HEK293 (cell line): Measurements from ENCODE around the gene RPS6KA3.
"Not testable (repeated sequence)": the region's sequence is repeated elsewhere in the genome, so short reads cannot be mapped to it uniquely, and the experiment has no call there.

ENCODE experiments used
- CTCF ChIA-PET: fragments of 350-600 bp; formaldehyde crosslinking; extraction: SDS; loops from one replicate; lab custom pipeline; 2021; ENCODE audit warnings: antibody characterized with exemption; lab: Yijun Ruan, JAX
- POLR2A ChIA-PET: fragments of 300-600 bp; formaldehyde crosslinking; extraction: SDS; loops from one replicate; lab custom pipeline; 2020; ENCODE audit warnings: antibody characterized with exemption, inconsistent platforms; lab: Yijun Ruan, JAX
- H3K27ac ChIP-seq: fragments of 200-500 bp; sonication (Bioruptor generic); 2 replicates; pipeline ENCODE4 v1.5.1; 2014; ENCODE audit warnings: low read depth, low read length, control low read depth, inconsistent platforms; ENCODE audit errors: extremely low read depth
- H3K36me3 ChIP-seq, 2 experiments: fragments of 200-500 bp in 1 of 2; sonication (Bioruptor generic) in 1 of 2; 1 replicate in 1 of 2; 2 replicates in 1 of 2; pipeline ENCODE4 v1.5.1; 2014 to 2017; ENCODE audit warnings: inconsistent platforms in 2 of 2, low read length in 2 of 2; ENCODE audit not compliant: control insufficient read depth in 2 of 2, insufficient read depth in 1 of 2
- H3K4me1 ChIP-seq: fragments of 200-500 bp; sonication (Bioruptor generic); 2 replicates; pipeline ENCODE4 v1.5.1; 2014; ENCODE audit warnings: mild to moderate bottlenecking, low read length, inconsistent platforms; ENCODE audit not compliant: control insufficient read depth, insufficient read depth
- H3K4me3 ChIP-seq: 2 replicates; pipeline ENCODE4 v1.5.1; 2011; ENCODE audit warnings: low read depth, mild to moderate bottlenecking, control low read depth, low read length, moderate library complexity
- H3K9me3 ChIP-seq: fragments of 200-500 bp; sonication (Bioruptor generic); 2 replicates; pipeline ENCODE4 v1.5.1; 2014; ENCODE audit warnings: low read depth, low read length, inconsistent platforms; ENCODE audit not compliant: control insufficient read depth, insufficient read depth
- FEZF1 ChIP-seq: fragments of 450-650 bp; formaldehyde crosslinking; IDR thresholded peaks from 2 replicates; pipeline ENCODE4 v1.5.1; 2016; ENCODE audit warnings: missing biosample characterization, missing genetic modification characterization
- GLIS1 ChIP-seq: fragments of 450-650 bp; formaldehyde crosslinking; IDR thresholded peaks from 2 replicates; pipeline ENCODE4 v1.5.1; 2016; ENCODE audit warnings: missing biosample characterization, missing genetic modification characterization
- HOXC10 ChIP-seq: sonication (generic); formaldehyde crosslinking; IDR thresholded peaks from 2 replicates; pipeline ENCODE4 v1.8.1; 2023; ENCODE audit warnings: mild to moderate bottlenecking, missing genetic modification reagents
- PRDM4 ChIP-seq: fragments of 450-650 bp; formaldehyde crosslinking; IDR thresholded peaks from 2 replicates; pipeline ENCODE4 v1.5.1; 2017; ENCODE audit warnings: missing biosample characterization, missing genetic modification characterization
- SCRT1 ChIP-seq: fragments of 450-650 bp; formaldehyde crosslinking; IDR thresholded peaks from 2 replicates; pipeline ENCODE4 v1.5.1; 2016; ENCODE audit warnings: missing biosample characterization, missing genetic modification characterization, borderline replicate concordance
- ZBTB17 ChIP-seq: fragments of 450-650 bp; formaldehyde crosslinking; IDR thresholded peaks from 2 replicates; pipeline ENCODE4 v1.5.1; 2016; ENCODE audit warnings: missing biosample characterization, missing genetic modification characterization
- ZBTB48 ChIP-seq: fragments of 450-650 bp; formaldehyde crosslinking; IDR thresholded peaks from 2 replicates; pipeline ENCODE4 v1.5.1; 2016; ENCODE audit warnings: missing biosample characterization, missing genetic modification characterization
- ZFHX2 ChIP-seq: fragments of 450-650 bp; formaldehyde crosslinking; conservative IDR thresholded peaks from 2 replicates; pipeline ENCODE4 v1.5.1; 2016; ENCODE audit warnings: missing biosample characterization, missing genetic modification characterization
- ZFP37 ChIP-seq: fragments of 450-650 bp; formaldehyde crosslinking; IDR thresholded peaks from 2 replicates; pipeline ENCODE4 v1.5.1; 2016; ENCODE audit warnings: missing biosample characterization, missing genetic modification characterization
- ZNF121 ChIP-seq: fragments of 450-650 bp; formaldehyde crosslinking; IDR thresholded peaks from 2 replicates; pipeline ENCODE4 v1.5.1; 2016; ENCODE audit warnings: missing biosample characterization, missing genetic modification characterization
- ZNF148 ChIP-seq: fragments of 450-650 bp; formaldehyde crosslinking; IDR thresholded peaks from 2 replicates; pipeline ENCODE4 v1.5.0; 2017; ENCODE audit warnings: missing biosample characterization, missing genetic modification characterization, borderline replicate concordance
- ZNF391 ChIP-seq: fragments of 450-650 bp; formaldehyde crosslinking; IDR thresholded peaks from 2 replicates; pipeline ENCODE4 v1.5.1; 2016; ENCODE audit warnings: low read depth, missing biosample characterization, missing genetic modification characterization, borderline replicate concordance
- ZNF48 ChIP-seq: fragments of 450-650 bp; formaldehyde crosslinking; IDR thresholded peaks from 2 replicates; pipeline ENCODE4 v1.5.1; 2016; ENCODE audit warnings: missing biosample characterization, missing genetic modification characterization
- ZNF501 ChIP-seq: fragments of 450-650 bp; formaldehyde crosslinking; IDR thresholded peaks from 2 replicates; pipeline ENCODE4 v1.5.1; 2016; ENCODE audit warnings: missing biosample characterization, missing genetic modification characterization
- ZNF600 ChIP-seq: fragments of 450-650 bp; formaldehyde crosslinking; IDR thresholded peaks from 2 replicates; pipeline ENCODE4 v1.5.1; 2016; ENCODE audit warnings: missing biosample characterization, missing genetic modification characterization
- ZNF629 ChIP-seq: fragments of 450-650 bp; formaldehyde crosslinking; IDR thresholded peaks from 2 replicates; pipeline ENCODE4 v1.5.1; 2017; ENCODE audit warnings: missing biosample characterization, missing genetic modification characterization
- ZNF658 ChIP-seq: fragments of 450-650 bp; formaldehyde crosslinking; IDR thresholded peaks from 2 replicates; pipeline ENCODE4; 2016; ENCODE audit warnings: missing biosample characterization, missing genetic modification characterization
- ZNF76 ChIP-seq: fragments of 450-650 bp; formaldehyde crosslinking; IDR thresholded peaks from 2 replicates; pipeline ENCODE4; 2016; ENCODE audit warnings: low read depth, missing biosample characterization, missing genetic modification characterization, borderline replicate concordance
- ZNF785 ChIP-seq: fragments of 450-650 bp; formaldehyde crosslinking; IDR thresholded peaks from 2 replicates; pipeline ENCODE4 v1.5.1; 2016; ENCODE audit warnings: missing biosample characterization, missing genetic modification characterization
- TF ChIP-seq, protein P1 (sequence below): fragments of 450-650 bp; formaldehyde crosslinking; IDR thresholded peaks from 2 replicates; pipeline ENCODE4 v1.5.1; 2016; ENCODE audit warnings: missing biosample characterization, missing genetic modification characterization
- TF ChIP-seq, protein P2 (sequence below): fragments of 450-650 bp; formaldehyde crosslinking; optimal IDR thresholded peaks from 2 replicates; pipeline ENCODE3; 2016; ENCODE audit warnings: missing biosample characterization, mild to moderate bottlenecking, missing genetic modification characterization
- TF ChIP-seq, protein P3 (sequence below): fragments of 450-650 bp; formaldehyde crosslinking; IDR thresholded peaks from 2 replicates; pipeline ENCODE4 v1.5.1; 2016; ENCODE audit warnings: missing biosample characterization, missing genetic modification characterization
- TF ChIP-seq, protein P4 (sequence below): fragments of 450-650 bp; formaldehyde crosslinking; IDR thresholded peaks from 2 replicates; pipeline ENCODE4 v1.5.1; 2016; ENCODE audit warnings: missing biosample characterization, missing genetic modification characterization

RPS6KA3 gene

GRCh38 chrX:20171887-20172286, 94.8 kb downstream of the RPS6KA3 start (continued):
- TF ChIP-seq PRDM4 (tag by site-specific recombination) (no peak), ZNF48 (tag by site-specific recombination) (no peak), HOXC10 (no peak), ZNF501 (tag by site-specific recombination) (no peak), ZNF629 (no peak), ZNF148 (tag by site-specific recombination) (no peak), SCRT1 (tag by site-specific recombination) (no peak), GLIS1 (tag by site-specific recombination) (no peak)
- TF ChIP-seq, protein P1, sequence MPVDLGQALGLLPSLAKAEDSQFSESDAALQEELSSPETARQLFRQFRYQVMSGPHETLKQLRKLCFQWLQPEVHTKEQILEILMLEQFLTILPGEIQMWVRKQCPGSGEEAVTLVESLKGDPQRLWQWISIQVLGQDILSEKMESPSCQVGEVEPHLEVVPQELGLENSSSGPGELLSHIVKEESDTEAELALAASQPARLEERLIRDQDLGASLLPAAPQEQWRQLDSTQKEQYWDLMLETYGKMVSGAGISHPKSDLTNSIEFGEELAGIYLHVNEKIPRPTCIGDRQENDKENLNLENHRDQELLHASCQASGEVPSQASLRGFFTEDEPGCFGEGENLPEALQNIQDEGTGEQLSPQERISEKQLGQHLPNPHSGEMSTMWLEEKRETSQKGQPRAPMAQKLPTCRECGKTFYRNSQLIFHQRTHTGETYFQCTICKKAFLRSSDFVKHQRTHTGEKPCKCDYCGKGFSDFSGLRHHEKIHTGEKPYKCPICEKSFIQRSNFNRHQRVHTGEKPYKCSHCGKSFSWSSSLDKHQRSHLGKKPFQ (tag by site-specific recombination): no peak

DNA sequence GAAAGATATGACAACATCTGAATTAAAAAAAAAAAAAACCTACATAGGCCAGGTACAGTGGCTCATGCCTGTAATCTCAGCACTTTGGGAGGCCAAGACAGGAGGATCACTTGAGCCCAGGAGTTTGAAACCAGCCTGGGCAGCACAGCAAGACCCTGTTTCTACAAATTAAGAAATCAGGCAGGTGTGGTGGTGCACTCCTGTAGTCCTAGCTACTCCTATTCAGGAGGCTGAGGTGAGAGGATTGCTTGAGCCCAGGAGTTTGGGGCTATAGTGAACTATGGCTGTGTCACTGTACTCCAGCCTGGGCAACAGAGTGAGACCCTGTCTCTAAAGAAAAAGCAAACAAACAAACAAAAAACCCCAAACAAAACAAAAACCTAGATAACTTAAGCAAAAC, 104.2 kb downstream of the RPS6KA3 start:
- H3K4me3 ChIP-seq, H3K4me1 ChIP-seq, POLR2A ChIA-PET, H3K9me3 ChIP-seq, H3K27ac ChIP-seq: not testable (repeated sequence)
- TF ChIP-seq ZNF121 (tag by site-specific recombination): peak; percentile 61; the same call in 1 of the 2 replicates
- TF ChIP-seq, all 188 proteins: peak for 1; not testable (repeated sequence) for 187
- CTCF ChIA-PET: not testable (repeated sequence)
- H3K36me3 ChIP-seq: peaks cover 9 to 49% of the 10 kb centered on the region in 2 experiments; a peak in 2 of 3 replicates

DNA sequence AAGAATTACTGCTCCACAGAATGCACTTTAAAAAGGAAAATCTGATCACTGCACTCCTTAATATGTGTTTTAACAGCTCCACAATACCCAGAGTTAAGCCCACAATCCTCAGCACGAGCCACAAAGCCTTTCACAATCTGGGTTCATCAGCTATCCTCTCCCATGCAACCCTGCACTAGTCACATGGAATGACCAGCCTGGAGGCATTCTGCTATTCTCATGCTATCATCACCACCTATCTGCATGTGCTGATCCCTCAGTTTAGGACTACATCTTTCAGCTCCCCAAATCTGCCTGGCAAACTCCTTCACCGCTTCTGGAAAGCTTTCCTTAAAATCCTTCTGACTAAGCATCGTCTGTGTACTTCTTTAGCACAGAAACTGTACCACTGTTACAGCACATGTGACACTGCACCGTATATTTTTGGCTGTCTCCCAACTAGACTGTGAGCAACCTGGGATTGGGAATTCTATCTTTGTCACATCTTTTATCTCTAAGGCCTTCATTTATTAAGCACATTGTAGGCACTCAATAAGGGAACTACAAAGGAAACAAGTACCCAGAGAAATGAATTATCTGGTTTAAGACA, 106.8 kb downstream of the RPS6KA3 start:
- POLR2A ChIA-PET: no interaction called here
- CTCF ChIA-PET: interaction anchor here (0.5 kb wide), 1 partner anchor 92 kb away, joined by 3 read pairs; no protein-coding TSS in a partner anchor
- TF ChIP-seq, protein P2, sequence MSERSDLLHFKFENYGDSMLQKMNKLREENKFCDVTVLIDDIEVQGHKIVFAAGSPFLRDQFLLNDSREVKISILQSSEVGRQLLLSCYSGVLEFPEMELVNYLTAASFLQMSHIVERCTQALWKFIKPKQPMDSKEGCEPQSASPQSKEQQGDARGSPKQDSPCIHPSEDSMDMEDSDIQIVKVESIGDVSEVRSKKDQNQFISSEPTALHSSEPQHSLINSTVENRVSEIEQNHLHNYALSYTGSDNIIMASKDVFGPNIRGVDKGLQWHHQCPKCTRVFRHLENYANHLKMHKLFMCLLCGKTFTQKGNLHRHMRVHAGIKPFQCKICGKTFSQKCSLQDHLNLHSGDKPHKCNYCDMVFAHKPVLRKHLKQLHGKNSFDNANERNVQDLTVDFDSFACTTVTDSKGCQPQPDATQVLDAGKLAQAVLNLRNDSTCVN: no peak
- TF ChIP-seq ZFHX2 (no peak), ZNF391 (no peak), ZFP37 (tag by site-specific recombination) (no peak), ZNF76 (tag by site-specific recombination) (no peak), ZNF658 (no peak), ZNF121 (tag by site-specific recombination) (no peak), FEZF1 (tag by site-specific recombination) (no peak), ZBTB17 (tag by site-specific recombination) (no peak), ZBTB48 (tag by site-specific recombination) (no peak), ZNF785 (no peak), ZNF600 (tag by site-specific recombination) (no peak)
- TF ChIP-seq, protein P3, sequence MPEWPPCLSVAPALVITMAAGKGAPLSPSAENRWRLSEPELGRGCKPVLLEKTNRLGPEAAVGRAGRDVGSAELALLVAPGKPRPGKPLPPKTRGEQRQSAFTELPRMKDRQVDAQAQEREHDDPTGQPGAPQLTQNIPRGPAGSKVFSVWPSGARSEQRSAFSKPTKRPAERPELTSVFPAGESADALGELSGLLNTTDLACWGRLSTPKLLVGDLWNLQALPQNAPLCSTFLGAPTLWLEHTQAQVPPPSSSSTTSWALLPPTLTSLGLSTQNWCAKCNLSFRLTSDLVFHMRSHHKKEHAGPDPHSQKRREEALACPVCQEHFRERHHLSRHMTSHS (tag by site-specific recombination): no peak
- TF ChIP-seq, protein P4, sequence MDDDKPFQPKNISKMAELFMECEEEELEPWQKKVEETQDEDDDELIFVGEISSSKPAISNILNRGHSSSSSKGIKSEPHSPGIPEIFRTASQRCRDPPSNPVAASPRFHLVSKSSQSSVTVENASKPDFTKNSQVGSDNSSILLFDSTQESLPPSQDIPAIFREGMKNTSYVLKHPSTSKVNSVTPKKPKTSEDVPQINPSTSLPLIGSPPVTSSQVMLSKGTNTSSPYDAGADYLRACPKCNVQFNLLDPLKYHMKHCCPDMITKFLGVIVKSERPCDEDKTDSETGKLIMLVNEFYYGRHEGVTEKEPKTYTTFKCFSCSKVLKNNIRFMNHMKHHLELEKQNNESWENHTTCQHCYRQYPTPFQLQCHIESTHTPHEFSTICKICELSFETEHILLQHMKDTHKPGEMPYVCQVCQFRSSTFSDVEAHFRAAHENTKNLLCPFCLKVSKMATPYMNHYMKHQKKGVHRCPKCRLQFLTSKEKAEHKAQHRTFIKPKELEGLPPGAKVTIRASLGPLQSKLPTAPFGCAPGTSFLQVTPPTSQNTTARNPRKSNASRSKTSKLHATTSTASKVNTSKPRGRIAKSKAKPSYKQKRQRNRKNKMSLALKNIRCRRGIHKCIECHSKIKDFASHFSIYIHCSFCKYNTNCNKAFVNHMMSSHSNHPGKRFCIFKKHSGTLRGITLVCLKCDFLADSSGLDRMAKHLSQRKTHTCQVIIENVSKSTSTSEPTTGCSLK: no peak

More for the DNA sequence above, 106.8 kb downstream of the RPS6KA3 start:
- Histone ChIP-seq H3K36me3 (peaks cover 23 to 57% of the 10 kb centered on the region in 2 experiments), H3K27ac (no peak overlapping the region), H3K4me1 (no peaks in the 10 kb centered on the region), H3K9me3 (no peaks in the 10 kb centered on the region), H3K4me3 (no peak overlapping the region)
